NT2/D1 (cell line): ENCODE measurements around the gene DDA1.

Source experiments
- DNase-seq: peaks from one replicate; pipeline ENCODE4 v3.0.0-alpha.2; 2011; ENCODE audit warnings: low read depth, low spot score
- H3K27me3 ChIP-seq: 2 replicates; pipeline ENCODE4 v1.6.0; 2011; ENCODE audit warnings: mild to moderate bottlenecking; ENCODE audit not compliant: insufficient read length, insufficient read depth
- H3K36me3 ChIP-seq: 2 replicates; pipeline ENCODE4 v1.6.1; 2011; ENCODE audit warnings: mild to moderate bottlenecking, low read length, mixed read lengths; ENCODE audit not compliant: insufficient read depth, insufficient read length
- H3K4me1 ChIP-seq: 2 replicates; pipeline ENCODE4 v1.5.1; 2011; ENCODE audit not compliant: insufficient read depth, insufficient read length
- H3K4me3 ChIP-seq: 2 replicates; pipeline ENCODE4 v1.5.1; 2011; ENCODE audit warnings: low read depth; ENCODE audit not compliant: insufficient read length
- H3K9ac ChIP-seq: 2 replicates; pipeline ENCODE4 v1.6.0; 2011; ENCODE audit warnings: low read depth; ENCODE audit not compliant: insufficient read length
- H3K9me3 ChIP-seq: 2 replicates; pipeline ENCODE4 v1.5.1; 2011; ENCODE audit warnings: mild to moderate bottlenecking, low read length; ENCODE audit not compliant: insufficient read depth
- SUZ12 ChIP-seq: IDR thresholded peaks from 2 replicates; pipeline ENCODE4 v1.6.1; 2011; ENCODE audit not compliant: insufficient read length, insufficient read depth; ENCODE audit errors: extremely low read depth
- YY1 ChIP-seq: IDR thresholded peaks from 2 replicates; pipeline ENCODE4 v1.6.1; 2011; ENCODE audit not compliant: insufficient read length, insufficient read depth
- ZNF274 ChIP-seq: IDR thresholded peaks from 2 replicates; pipeline ENCODE4 v1.6.1; 2011; ENCODE audit warnings: mild to moderate bottlenecking, low read depth, low read length

Gene DDA1

DNA sequence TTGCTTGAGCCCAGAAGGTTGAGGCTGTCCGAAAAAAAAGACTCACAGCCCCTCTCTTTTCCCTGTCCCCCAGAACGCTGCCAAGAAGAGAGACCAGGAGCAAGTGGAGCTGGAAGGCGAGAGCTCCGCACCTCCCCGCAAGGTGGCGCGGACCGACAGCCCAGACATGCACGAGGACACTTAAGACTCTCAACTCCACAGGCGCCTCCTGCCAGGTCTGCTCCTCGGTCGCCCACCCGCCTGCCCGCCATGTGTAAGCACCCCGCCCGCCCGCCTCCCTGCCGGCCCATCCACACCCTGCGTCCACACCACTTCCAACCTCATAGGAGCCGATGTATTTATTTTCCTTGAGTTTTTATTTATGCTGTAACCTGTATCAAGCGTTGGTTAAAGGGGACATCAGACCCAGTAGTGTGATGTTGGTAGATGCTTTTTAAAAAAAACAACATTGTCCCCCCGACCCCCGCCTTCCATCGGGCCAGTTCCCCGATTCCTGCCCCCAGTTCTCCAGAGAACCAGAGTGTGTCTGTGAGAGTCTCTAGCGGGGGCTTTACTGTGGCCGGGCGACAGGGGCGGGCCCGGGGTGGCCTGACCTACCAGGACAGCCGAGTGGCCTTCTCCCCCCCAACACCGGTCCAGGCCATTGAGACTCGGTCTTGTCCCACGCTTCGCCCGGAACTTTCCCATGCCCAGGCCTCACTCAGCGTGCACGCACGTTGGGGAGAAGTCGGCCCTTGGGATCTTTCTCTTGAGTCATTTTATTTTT lies 10.3 kb downstream of the DDA1 start:
- H3K27me3 ChIP-seq = no peaks in the 10 kb centered on the region
- no peak for TF ChIP-seq YY1
- TF ChIP-seq SUZ12 = no peak
- TF ChIP-seq ZNF274 = no peak
- H3K4me3 ChIP-seq = no peak overlapping the region
- H3K9ac ChIP-seq = no peak overlapping the region
- H3K36me3 ChIP-seq = peaks cover 68% of the 10 kb centered on the region
- no peaks in the 10 kb centered on the region for H3K9me3 ChIP-seq
- DNase-seq = no peak
- peaks cover 14% of the 10 kb centered on the region for H3K4me1 ChIP-seq

DNA sequence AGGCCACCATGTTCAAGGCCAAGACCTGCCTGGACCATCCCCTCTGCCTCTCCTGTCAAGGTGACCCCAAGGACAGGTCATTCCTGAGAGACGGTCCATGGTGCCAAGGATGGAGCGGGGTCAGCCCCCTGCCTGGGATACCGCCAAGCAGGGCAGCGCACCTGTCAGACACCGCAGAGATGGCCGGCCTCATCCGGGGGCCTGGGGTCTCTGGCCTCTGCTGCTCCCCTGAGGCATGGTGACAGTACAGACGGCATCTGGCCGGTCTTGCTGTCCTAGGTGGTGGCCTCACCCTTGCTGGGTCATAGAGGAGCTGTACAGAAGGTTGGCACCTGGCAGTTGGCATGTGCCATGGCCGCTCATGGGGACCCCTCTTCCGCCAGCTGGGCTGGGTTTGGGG lies 11.1 kb downstream of the DDA1 start:
- Histone ChIP-seq H3K27me3 (no peaks in the 10 kb centered on the region), H3K4me3 (no peak overlapping the region), H3K4me1 (peaks cover 20% of the 10 kb centered on the region), H3K9me3 (no peaks in the 10 kb centered on the region), H3K9ac (no peak overlapping the region), H3K36me3 (peaks cover 68% of the 10 kb centered on the region)
- no peak for DNase-seq
- TF ChIP-seq YY1 (no peak), ZNF274 (no peak), SUZ12 (no peak)

DNA sequence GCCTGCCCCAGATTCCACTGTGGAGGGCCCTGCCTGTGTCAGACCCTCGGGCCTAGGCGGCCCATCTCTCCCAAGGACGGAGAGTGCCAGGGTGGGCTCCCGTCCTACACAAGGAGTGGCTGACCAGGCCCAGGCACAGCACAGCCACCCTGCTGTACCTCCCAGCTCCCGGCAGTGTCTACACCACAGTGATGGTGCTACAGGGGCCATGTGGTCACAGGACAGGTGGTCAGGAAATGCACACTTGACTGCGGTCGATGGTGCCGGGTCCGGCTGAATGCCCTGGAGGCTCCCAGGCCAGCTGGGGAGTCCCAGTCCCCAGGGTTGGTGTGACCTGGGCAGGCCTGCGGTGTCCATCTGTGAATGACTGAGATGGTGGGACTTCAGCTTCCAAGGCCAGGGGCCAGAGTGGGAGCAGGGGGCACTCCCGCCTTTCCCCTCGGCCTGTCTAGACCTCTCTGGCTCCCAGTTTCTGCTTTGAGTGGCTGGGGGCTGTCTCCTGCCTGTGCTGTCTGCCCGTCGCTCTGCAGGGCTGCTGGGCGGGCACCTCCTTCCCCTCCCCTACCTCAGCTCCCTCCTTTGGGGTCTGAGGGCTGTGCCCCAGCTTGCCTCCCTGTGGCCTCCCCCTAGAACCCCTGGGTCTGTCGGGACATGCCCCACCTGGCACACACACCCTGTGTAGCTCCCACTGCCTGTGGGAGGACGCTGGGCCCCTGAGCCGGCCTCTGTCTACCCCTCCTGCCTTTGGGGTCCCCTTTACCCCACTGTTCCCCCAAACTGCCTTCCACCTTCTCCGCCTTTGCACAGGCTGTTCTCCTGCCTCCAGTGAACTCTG lies 12.5 kb downstream of the DDA1 start:
- Histone ChIP-seq H3K9me3 (no peaks in the 10 kb centered on the region), H3K4me3 (no peak overlapping the region), H3K9ac (no peak overlapping the region), H3K4me1 (peaks cover 23% of the 10 kb centered on the region), H3K36me3 (peaks cover 62% of the 10 kb centered on the region), H3K27me3 (no peaks in the 10 kb centered on the region)
- DNase-seq = no peak
- TF ChIP-seq SUZ12 = no peak
- no peak for TF ChIP-seq ZNF274
- no peak for TF ChIP-seq YY1

DNA sequence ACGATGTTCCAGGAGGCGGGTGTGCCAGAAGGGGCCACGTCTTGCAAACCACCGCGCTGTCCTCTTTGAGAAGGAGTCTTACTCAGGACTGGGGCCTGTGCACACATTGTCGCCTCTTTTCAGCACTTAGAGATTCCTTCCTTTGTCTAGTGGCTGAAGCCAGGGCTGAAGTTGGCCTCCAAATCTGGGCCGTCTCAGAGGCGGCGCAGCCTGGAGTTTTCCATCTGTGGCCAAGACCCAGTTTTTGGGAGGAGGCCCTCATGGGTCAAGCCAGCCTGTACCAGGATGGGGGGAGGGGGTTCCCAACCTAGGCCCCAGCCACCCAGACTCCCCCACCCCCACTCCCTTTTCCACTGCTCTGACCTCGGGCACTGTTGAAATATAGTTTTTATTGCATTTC lies 13.5 kb downstream of the DDA1 start:
- no peak for TF ChIP-seq SUZ12
- no peaks in the 10 kb centered on the region for H3K9me3 ChIP-seq
- H3K4me1 ChIP-seq = peaks cover 24% of the 10 kb centered on the region
- no peak overlapping the region for H3K9ac ChIP-seq
- H3K27me3 ChIP-seq = no peaks in the 10 kb centered on the region
- no peak overlapping the region for H3K4me3 ChIP-seq
- H3K36me3 ChIP-seq = peaks cover 60% of the 10 kb centered on the region
- no peak for DNase-seq

DNA sequence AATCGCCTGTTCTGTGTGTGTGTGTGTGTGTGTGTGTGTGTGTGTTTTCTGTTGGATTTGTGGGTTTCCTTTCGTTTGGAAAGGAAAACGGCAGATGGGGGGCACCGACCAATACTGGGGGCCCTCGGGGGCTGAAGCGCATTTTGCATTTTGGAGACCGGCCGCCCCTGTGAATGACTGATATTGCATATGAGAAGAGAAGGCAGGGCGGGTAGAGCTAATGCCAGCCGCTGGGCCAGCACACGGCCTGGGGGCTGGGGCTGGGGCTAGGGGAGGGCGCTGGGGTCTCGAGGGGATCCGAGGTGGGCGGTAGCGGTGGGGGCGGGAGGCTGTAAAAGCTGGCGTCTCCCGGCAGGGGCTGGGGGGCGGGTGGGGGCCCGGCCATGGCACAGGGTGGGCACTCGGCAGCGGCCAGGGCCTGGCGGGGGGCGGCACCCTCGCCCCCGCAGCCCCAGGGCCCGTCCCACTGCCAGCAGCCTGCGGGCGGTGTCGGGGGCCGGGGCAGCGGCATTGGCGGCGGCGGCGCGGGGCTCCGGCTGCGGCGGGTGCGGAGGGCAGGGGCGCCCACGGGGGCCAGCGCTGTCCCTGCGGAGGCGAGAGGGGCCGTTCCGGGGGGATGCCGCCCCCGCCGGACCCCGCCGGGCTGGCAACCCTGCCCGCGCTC lies 14.1 kb downstream of the DDA1 start:
- H3K9me3 ChIP-seq = no peaks in the 10 kb centered on the region
- no peak overlapping the region for H3K4me3 ChIP-seq
- no peak for DNase-seq
- TF ChIP-seq SUZ12 (no peak), ZNF274 (no peak), YY1 (no peak)
- peaks cover 60% of the 10 kb centered on the region for H3K36me3 ChIP-seq
- no peak overlapping the region for H3K9ac ChIP-seq
- H3K4me1 ChIP-seq = peaks cover 24% of the 10 kb centered on the region
- H3K27me3 ChIP-seq = no peaks in the 10 kb centered on the region

DNA sequence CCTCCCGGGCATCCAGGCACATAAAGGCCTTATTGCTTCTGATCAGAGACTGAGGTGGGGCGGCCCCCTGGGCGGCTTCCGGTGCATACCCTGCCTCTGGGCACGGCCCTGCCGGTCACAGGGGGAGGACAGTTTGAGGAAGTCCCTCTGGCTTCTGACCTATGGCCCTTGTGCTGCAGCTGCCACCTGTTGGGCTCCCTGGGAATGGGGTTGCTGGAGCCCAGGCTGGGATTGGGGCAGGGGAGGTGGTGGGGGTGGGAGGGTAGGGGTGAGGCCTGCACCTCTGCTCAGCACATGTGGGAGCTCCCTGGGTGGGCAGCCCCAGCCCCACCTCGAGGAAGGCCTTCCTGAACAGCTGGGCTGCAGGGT lies 14.6 kb downstream of the DDA1 start:
- H3K27me3 ChIP-seq = no peaks in the 10 kb centered on the region
- TF ChIP-seq YY1 (no peak), ZNF274 (no peak), SUZ12 (no peak)
- H3K9ac ChIP-seq = peak overlapping the region; percentile 66
- DNase-seq = no peak
- peaks cover 56% of the 10 kb centered on the region for H3K36me3 ChIP-seq
- peaks cover 26% of the 10 kb centered on the region for H3K4me1 ChIP-seq
- no peaks in the 10 kb centered on the region for H3K9me3 ChIP-seq
- H3K4me3 ChIP-seq = no peak overlapping the region
